Bronchial epithelial cell (primary cell): ENCODE results near the gene AGXT. TPM values are rescaled to one million over a fixed set of nuclear protein-coding genes. Genes with fewer than 3 reads are reported as not detected.

Experiments
- DNase-seq: peaks from one replicate; pipeline ENCODE4 v3.0.0-alpha.2; 2010; ENCODE audit warnings: low read depth
- FAIRE-seq: peaks from 2 replicates; lab custom pipeline; 2011; peaks lifted over from hg19 to GRCh38; lab: Jason Lieb, UNC
- H3K27me3 ChIP-seq: 2 replicates; pipeline ENCODE4 v1.5.1; 2011; ENCODE audit warnings: low read length; ENCODE audit not compliant: control insufficient read depth, insufficient read depth
- H3K36me3 ChIP-seq: 2 replicates; pipeline ENCODE4 v1.5.1; 2011; ENCODE audit warnings: low read length; ENCODE audit not compliant: control insufficient read depth, insufficient read depth
- H3K4me3 ChIP-seq: 2 replicates; pipeline ENCODE4 v1.5.1; 2011; ENCODE audit warnings: mild to moderate bottlenecking, low read depth, low read length, control low read depth
- total RNA-seq: library from RNA; depleted of rRNA; stranded (reverse); fragments of >200 nt; gene quantifications from 2 replicates; pipeline ENCODE4 v1.2.1, GENCODE V29; 2014
- TF ChIP-seq, protein P1 (sequence below): IDR thresholded peaks from 2 replicates; pipeline ENCODE4 v1.5.1; 2011; ENCODE audit warnings: mild to moderate bottlenecking, moderate library complexity, low read length, control low read depth, inconsistent platforms; ENCODE audit not compliant: insufficient read depth, severe bottlenecking

AGXT gene
- total RNA-seq, 1 donor from 2014 or later, result not detected

DNA sequence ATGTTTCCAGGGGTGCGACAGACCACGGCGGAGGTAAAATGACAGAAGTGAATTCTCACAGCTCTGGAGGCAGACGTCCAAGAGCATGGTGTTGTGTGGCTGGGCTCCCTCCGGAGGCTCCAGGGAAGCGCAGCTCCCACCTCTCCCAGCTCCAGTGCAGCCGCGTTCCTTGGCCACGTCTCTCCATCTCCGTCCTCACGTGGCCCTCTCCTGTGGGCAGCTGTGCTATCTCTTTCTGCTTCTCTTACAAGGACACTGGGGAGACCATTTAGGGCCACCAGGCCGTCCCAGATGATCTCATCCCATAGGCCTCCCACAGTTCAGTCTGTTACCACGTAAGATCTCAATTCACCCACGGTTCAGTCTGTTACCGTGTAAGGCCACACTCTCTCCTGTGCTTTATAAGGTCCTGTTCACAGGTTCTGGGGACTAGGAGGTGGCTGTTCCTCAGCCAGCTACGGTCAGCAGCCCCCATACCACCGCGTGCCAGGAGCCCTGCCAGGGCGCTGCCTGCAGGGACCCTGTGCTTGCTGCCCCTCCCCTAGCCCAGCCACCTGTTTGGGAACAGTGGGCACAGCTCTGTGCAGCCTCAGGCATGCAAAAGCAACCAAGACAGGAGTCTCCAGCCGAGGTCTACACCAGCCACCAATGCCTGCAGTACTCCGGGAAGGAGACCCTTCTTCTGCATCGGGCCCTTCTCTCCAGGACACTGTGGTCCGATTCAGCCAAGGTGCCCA, 30.3 kb downstream of the AGXT start:
- TF ChIP-seq, protein P1, sequence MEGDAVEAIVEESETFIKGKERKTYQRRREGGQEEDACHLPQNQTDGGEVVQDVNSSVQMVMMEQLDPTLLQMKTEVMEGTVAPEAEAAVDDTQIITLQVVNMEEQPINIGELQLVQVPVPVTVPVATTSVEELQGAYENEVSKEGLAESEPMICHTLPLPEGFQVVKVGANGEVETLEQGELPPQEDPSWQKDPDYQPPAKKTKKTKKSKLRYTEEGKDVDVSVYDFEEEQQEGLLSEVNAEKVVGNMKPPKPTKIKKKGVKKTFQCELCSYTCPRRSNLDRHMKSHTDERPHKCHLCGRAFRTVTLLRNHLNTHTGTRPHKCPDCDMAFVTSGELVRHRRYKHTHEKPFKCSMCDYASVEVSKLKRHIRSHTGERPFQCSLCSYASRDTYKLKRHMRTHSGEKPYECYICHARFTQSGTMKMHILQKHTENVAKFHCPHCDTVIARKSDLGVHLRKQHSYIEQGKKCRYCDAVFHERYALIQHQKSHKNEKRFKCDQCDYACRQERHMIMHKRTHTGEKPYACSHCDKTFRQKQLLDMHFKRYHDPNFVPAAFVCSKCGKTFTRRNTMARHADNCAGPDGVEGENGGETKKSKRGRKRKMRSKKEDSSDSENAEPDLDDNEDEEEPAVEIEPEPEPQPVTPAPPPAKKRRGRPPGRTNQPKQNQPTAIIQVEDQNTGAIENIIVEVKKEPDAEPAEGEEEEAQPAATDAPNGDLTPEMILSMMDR, result no peak
- DNase-seq, result no peak
- H3K27me3 ChIP-seq, result peaks cover 5% of the 10 kb centered on the region
- H3K4me3 ChIP-seq, result no peak overlapping the region
- H3K36me3 ChIP-seq, result no peaks in the 10 kb centered on the region
- no peak for FAIRE-seq

- Histone ChIP-seq H3K4me3 (no peak overlapping the region), H3K27me3 (peaks cover 5% of the 10 kb centered on the region), H3K36me3 (no peaks in the 10 kb centered on the region)
- no peak for FAIRE-seq
- TF ChIP-seq, protein P1, result no peak
- no peak for DNase-seq
Observed at GRCh38 chr2:240899468-240899865, 30.8 kb downstream of the AGXT start.

DNA sequence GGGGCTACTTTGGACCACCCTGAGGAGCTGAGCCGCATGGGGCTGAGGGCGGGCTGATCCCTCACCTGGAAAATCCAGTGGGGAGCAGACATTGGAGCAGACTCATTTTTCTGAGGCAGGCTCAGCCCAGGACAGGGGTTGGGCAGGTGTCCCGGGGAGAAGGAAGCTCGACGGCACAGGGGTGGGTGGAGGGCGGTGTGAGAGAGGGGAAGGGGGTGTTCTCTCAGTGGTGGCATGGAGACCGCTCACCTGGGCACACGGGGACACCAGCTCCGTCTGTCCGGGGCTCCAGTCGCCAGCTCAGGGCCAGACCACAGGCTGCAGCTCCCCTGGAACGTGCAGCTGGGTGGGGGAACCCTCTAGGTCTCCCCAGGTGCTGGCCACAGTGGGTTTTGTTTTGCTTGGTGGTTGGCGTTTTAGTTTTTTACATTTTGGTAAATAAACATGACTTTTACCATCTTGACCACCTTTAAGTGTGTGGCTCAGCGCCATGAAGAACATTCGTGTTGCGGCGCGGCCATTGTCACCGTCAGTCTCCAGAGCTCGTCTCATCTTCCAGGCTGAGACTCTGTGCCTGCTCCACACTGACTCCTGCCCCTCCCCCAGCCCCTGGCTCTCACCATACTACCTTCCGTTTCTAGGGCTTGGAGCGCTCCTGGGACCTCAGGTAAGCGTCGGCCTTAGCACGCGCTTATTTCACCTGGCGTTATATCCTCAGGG, 31.7 kb downstream of the AGXT start:
- Histone ChIP-seq H3K4me3 (no peak overlapping the region), H3K27me3 (peaks cover 7% of the 10 kb centered on the region), H3K36me3 (no peaks in the 10 kb centered on the region)
- no peak for FAIRE-seq
- TF ChIP-seq, protein P1, result no peak
- no peak for DNase-seq

GRCh38 chr2:240901986-240902614, 33.5 kb downstream of the AGXT start:
- Histone ChIP-seq H3K4me3 (no peak overlapping the region), H3K36me3 (no peaks in the 10 kb centered on the region), H3K27me3 (peaks cover 20% of the 10 kb centered on the region)
- DNase-seq (no peak), FAIRE-seq (no peak)
- TF ChIP-seq, protein P1, result no peak

DNA sequence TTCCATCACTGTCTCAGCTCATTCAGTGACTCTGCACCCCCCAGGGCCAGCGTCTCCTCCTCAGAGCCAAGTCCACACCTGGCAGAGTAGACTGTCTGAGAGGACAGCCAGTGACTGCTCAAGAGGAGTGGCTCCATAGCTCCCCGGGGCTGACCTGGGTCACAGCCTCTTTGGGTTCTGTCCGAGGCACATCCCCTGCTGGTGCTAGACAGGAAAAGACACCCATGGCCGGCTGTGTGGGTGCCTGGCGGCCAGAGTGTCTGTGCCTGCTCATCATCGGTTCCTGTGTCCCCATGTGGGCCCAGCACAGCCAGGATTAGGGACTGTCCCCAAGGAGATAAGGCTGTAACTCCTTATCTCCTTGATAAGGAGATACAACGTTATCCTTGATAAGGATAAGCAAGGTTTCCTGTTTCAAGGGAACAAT, 34.0 kb downstream of the AGXT start:
- no peak for DNase-seq
- TF ChIP-seq, protein P1, result no peak

More for the DNA sequence above, 34.0 kb downstream of the AGXT start:
- FAIRE-seq, result no peak
- H3K36me3 ChIP-seq, result no peaks in the 10 kb centered on the region
- H3K4me3 ChIP-seq, result no peak overlapping the region
- peaks cover 20% of the 10 kb centered on the region for H3K27me3 ChIP-seq
